Fibroblast of lung (primary cell): Measurements from ENCODE around the gene DNAJC10. TPM values are rescaled to one million over a fixed set of nuclear protein-coding genes. Genes with fewer than 3 reads are reported as not detected.
A peak's percentile ranks its signal among the peaks of the same experiment; 100 is the strongest.

ENCODE experiments used
- DNase-seq, 2 donors: peaks; one replicate each; pipeline versions ENCODE4 v3.0.0 to v3.0.0-alpha.2; 2010; ENCODE audit warnings: low read depth in 2 of 2
- H2AFZ ChIP-seq: 2 replicates; pipeline ENCODE4 v1.5.1; 2012; ENCODE audit warnings: low read length, control low read depth, inconsistent platforms
- H3K27ac ChIP-seq: 2 replicates; pipeline ENCODE4 v1.5.1; 2011; ENCODE audit warnings: low read length, control low read depth; ENCODE audit not compliant: insufficient read depth
- H3K27me3 ChIP-seq: 2 replicates; pipeline ENCODE4 v1.5.1; 2011; ENCODE audit warnings: mild to moderate bottlenecking, low read length; ENCODE audit not compliant: control insufficient read depth, insufficient read depth
- H3K36me3 ChIP-seq: 2 replicates; pipeline ENCODE4 v1.5.1; 2011; ENCODE audit warnings: low read length; ENCODE audit not compliant: control insufficient read depth, insufficient read depth
- H3K4me1 ChIP-seq: 2 replicates; pipeline ENCODE4 v1.5.1; 2011; ENCODE audit warnings: low read length; ENCODE audit not compliant: control insufficient read depth, insufficient read depth; ENCODE audit errors: extremely low read depth
- H3K4me2 ChIP-seq: 2 replicates; pipeline ENCODE4 v1.5.1; 2011; ENCODE audit warnings: low read length, control low read depth; ENCODE audit not compliant: insufficient read depth; ENCODE audit errors: extremely low read depth
- H3K4me3 ChIP-seq, 4 experiments: fragments of 200-600 bp in 1 of 4; sonication (generic) in 1 of 4; replicated peaks in 1 of 4; 2 replicates each; pipeline ENCODE4 v1.5.1; 2011 to 2016; ENCODE audit warnings: low read length in 4 of 4, low read depth in 3 of 4, mild to moderate bottlenecking in 3 of 4, control low read depth in 2 of 4, inconsistent platforms in 1 of 4, mixed read lengths in 1 of 4; ENCODE audit not compliant: insufficient read depth in 1 of 4; ENCODE audit errors: control extremely low read depth in 1 of 4
- H3K79me2 ChIP-seq: 2 replicates; pipeline ENCODE4 v1.5.1; 2012; ENCODE audit warnings: mild to moderate bottlenecking, low read length, inconsistent platforms; ENCODE audit not compliant: control insufficient read depth, insufficient read depth
- H3K9ac ChIP-seq: 2 replicates; pipeline ENCODE4 v1.5.1; 2011; ENCODE audit warnings: mild to moderate bottlenecking, low read length, control low read depth; ENCODE audit not compliant: insufficient read depth
- H3K9me3 ChIP-seq: 2 replicates; pipeline ENCODE4 v1.5.1; 2012; ENCODE audit warnings: low read depth, low read length; ENCODE audit not compliant: control insufficient read depth, insufficient read depth
- H4K20me1 ChIP-seq: 2 replicates; pipeline ENCODE4 v1.5.1; 2011; ENCODE audit warnings: low read length; ENCODE audit not compliant: control insufficient read depth, insufficient read depth; ENCODE audit errors: extremely low read depth
- EZH2 ChIP-seq: IDR thresholded peaks from 2 replicates; pipeline ENCODE4 v1.5.1; 2012; ENCODE audit warnings: low read length, control low read depth, mild to moderate bottlenecking; ENCODE audit errors: missing control alignments
- polyA plus RNA-seq, 2 donors: library from polyadenylated mRNA; depleted of rRNA in 1 of 2; stranded (reverse) in 1 of 2; unstranded in 1 of 2; fragments of >200 nt; gene quantifications; 2 replicates each; pipeline ENCODE4 v1.2.1, GENCODE V29; 2011 to 2012; ENCODE audit warnings: missing spikeins in 1 of 2
- total RNA-seq: library from RNA; depleted of rRNA; stranded (reverse); fragments of >200 nt; gene quantifications from 2 replicates; pipeline ENCODE4 v1.2.1, GENCODE V29; 2014
- TF ChIP-seq, protein P1 (sequence below), 2 donors: IDR thresholded peaks in 1 of 2; conservative IDR thresholded peaks in 1 of 2; 1 replicate in 1 of 2; 2 replicates in 1 of 2; pipeline ENCODE4 v1.5.1; 2011 to 2012; ENCODE audit warnings: low read length in 2 of 2, control low read depth in 1 of 2, inconsistent platforms in 1 of 2, low read depth in 1 of 2, mild to moderate bottlenecking in 1 of 2

DNAJC10 gene
- total and polyA plus RNA-seq, 2 donors (not counting 1 experiment from before 2014, with no cell fraction given): 86.7 to 102 TPM

DNA sequence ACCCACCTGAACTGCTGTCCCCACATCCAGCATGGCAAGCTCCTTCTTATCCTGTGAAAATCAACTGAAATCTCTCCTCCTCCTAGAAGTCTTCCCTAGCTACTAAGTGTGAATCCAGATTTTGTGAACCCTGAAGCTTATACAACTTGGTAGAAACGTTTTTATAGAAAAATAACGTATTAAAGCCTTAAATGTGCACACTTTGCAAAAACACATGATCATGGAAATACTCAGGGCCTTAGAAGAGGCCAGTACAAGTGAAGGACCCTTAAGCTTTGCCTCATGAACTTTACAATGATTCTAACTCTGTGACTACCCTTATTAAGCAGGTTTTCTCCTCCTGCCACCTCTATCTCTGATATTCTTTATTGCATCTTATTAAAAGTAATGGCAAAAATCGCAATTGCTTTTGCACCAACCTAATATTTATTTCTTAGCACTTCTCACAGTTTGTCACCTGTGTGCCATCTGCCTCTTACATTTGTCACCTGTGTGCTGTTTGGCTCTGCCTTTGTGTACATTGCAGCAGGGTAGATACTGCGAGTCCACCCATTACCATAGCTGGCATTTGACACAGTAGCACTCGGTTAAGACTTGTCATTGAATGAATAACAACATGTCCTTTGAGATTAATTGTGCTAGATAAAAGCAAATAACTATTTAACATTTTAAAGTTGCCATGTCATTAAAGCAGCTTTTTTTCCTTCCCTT, 108.2 kb downstream of the DNAJC10 start:
- Histone ChIP-seq H3K4me2 (no peak overlapping the region), H3K27ac (no peak overlapping the region), H3K36me3 (no peaks in the 10 kb centered on the region), H3K27me3 (peaks cover 2% of the 10 kb centered on the region), H3K4me3 (no peak overlapping the region), H4K20me1 (no peaks in the 10 kb centered on the region), H2AFZ (no peak overlapping the region), H3K9me3 (no peaks in the 10 kb centered on the region), H3K4me1 (no peaks in the 10 kb centered on the region), H3K9ac (no peak overlapping the region), H3K79me2 (no peaks in the 10 kb centered on the region)
- TF ChIP-seq EZH2: no peak
- TF ChIP-seq, protein P1, sequence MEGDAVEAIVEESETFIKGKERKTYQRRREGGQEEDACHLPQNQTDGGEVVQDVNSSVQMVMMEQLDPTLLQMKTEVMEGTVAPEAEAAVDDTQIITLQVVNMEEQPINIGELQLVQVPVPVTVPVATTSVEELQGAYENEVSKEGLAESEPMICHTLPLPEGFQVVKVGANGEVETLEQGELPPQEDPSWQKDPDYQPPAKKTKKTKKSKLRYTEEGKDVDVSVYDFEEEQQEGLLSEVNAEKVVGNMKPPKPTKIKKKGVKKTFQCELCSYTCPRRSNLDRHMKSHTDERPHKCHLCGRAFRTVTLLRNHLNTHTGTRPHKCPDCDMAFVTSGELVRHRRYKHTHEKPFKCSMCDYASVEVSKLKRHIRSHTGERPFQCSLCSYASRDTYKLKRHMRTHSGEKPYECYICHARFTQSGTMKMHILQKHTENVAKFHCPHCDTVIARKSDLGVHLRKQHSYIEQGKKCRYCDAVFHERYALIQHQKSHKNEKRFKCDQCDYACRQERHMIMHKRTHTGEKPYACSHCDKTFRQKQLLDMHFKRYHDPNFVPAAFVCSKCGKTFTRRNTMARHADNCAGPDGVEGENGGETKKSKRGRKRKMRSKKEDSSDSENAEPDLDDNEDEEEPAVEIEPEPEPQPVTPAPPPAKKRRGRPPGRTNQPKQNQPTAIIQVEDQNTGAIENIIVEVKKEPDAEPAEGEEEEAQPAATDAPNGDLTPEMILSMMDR (conservative IDR thresholded peaks at IDR 0.05 in 1 of 2, IDR thresholded peaks at IDR 0.05 in 1 of 2; ENCODE audit: low read depth in 1 of 2, low read length in 2 of 2): no peak
- no peak for DNase-seq

DNA sequence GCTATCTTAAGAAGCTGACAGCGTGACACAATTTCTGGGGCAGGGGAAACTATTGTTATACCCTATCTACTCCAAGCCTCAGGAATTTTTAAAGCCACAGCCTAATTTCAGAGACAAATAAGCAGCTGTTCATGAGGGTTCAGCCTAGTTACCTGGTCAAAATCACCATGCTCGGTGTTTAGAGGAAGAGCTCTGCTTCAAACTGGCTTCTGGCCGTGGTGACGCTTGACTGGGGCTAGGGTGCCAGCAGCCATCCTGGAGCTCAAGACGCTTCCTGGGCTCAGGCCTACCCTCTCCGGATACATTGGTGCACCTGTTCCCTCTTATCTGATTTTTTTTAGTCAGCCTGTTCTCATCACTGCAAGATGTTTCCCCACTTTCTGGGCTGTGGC, 108.7 kb downstream of the DNAJC10 start:
- no peaks in the 10 kb centered on the region for H3K4me1 ChIP-seq
- H3K4me3 ChIP-seq: no peak overlapping the region
- TF ChIP-seq, protein P1 (conservative IDR thresholded peaks at IDR 0.05 in 1 of 2, IDR thresholded peaks at IDR 0.05 in 1 of 2; ENCODE audit: low read depth in 1 of 2, low read length in 2 of 2): no peak
- TF ChIP-seq EZH2: no peak
- H4K20me1 ChIP-seq: no peaks in the 10 kb centered on the region
- H3K79me2 ChIP-seq: no peaks in the 10 kb centered on the region
- no peak overlapping the region for H2AFZ ChIP-seq
- H3K27ac ChIP-seq: no peak overlapping the region
- no peak overlapping the region for H3K9ac ChIP-seq
- peaks cover 2% of the 10 kb centered on the region for H3K27me3 ChIP-seq
- H3K9me3 ChIP-seq: no peaks in the 10 kb centered on the region
- H3K36me3 ChIP-seq: no peaks in the 10 kb centered on the region
- DNase-seq: peak in 1 of 2 donors; percentile 27
- H3K4me2 ChIP-seq: no peak overlapping the region

DNA sequence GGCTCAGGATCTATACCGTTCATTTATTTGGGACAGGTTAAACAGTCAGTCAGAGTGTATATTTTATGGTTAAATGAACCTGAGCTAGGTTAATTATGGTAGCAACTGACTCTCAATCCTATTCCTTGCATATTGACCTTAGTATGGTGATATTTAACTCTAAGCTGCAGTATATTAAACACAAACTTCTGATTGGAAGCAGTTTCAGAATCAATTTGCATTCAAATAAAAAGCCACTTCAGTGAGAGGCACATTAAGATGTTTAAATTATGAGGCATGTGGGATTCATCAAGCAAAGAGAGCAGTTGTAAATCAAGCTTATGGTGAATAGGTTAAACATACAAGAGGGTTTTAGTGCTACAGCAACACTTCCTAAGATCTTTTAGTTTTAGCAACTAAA, 110.0 kb downstream of the DNAJC10 start:
- no peak overlapping the region for H3K27ac ChIP-seq
- H3K9me3 ChIP-seq: no peaks in the 10 kb centered on the region
- H3K79me2 ChIP-seq: no peaks in the 10 kb centered on the region
- H3K27me3 ChIP-seq: peaks cover 2% of the 10 kb centered on the region
- H2AFZ ChIP-seq: no peak overlapping the region
- no peak overlapping the region for H3K4me3 ChIP-seq
- H3K36me3 ChIP-seq: no peaks in the 10 kb centered on the region
- H3K4me1 ChIP-seq: no peaks in the 10 kb centered on the region
- no peak for DNase-seq
- no peak overlapping the region for H3K9ac ChIP-seq
- H3K4me2 ChIP-seq: no peak overlapping the region
- TF ChIP-seq, protein P1 (conservative IDR thresholded peaks at IDR 0.05 in 1 of 2, IDR thresholded peaks at IDR 0.05 in 1 of 2; ENCODE audit: low read depth in 1 of 2, low read length in 2 of 2): no peak
- TF ChIP-seq EZH2: no peak
- no peaks in the 10 kb centered on the region for H4K20me1 ChIP-seq
